A549 (cell line): ENCODE measurements around the gene STN1. TPM values are rescaled to one million over a fixed set of nuclear protein-coding genes. Genes with fewer than 3 reads are reported as not detected.

Experiments
- ATAC-seq, 2 experiments: fragments of 200-7000 bp in 1 of 2; fragments of >200 bp in 1 of 2; cut with Nextera tagmentation in 1 of 2; cut with Tn5 transposase in 1 of 2; 3 replicates each; pipeline versions ENCODE4 v1.8.0 to v1.9.1; 2018 to 2020; ENCODE audit warnings: mild to moderate bottlenecking in 1 of 2, moderate library complexity in 1 of 2
- CTCF ChIA-PET: fragments of 300-600 bp; sonication (Branson Sonifier 250); formaldehyde crosslinking; extraction: SDS; loops from one replicate; lab custom pipeline; 2021; ENCODE audit warnings: antibody characterized with exemption, inconsistent platforms; lab: Yijun Ruan, JAX
- POLR2A ChIA-PET: fragments of 350-600 bp; formaldehyde crosslinking; extraction: SDS; loops from one replicate; lab custom pipeline; 2021; ENCODE audit warnings: antibody characterized with exemption, inconsistent platforms; lab: Yijun Ruan, JAX
- DNase-seq, 2 experiments: peaks; one replicate each; pipeline versions ENCODE4 v3.0.0 to v3.0.0-alpha.2; 2011 to 2016; ENCODE audit warnings: low read depth in 1 of 2, low spot score in 1 of 2
- FAIRE-seq: peaks from 2 replicates; lab custom pipeline; 2011; peaks lifted over from hg19 to GRCh38; lab: Jason Lieb, UNC
- H3K27ac ChIP-seq, 2 experiments: fragments of >200 bp; sonication (Bioruptor Twin); formaldehyde crosslinking; 3 replicates each; pipeline ENCODE4 v1.5.1; 2016 to 2017
- H3K4me1 ChIP-seq: fragments of >200 bp; sonication (Bioruptor Twin); formaldehyde crosslinking; 3 replicates; pipeline ENCODE4 v1.6.1; 2016
- H3K4me2 ChIP-seq: fragments of >200 bp; sonication (Bioruptor Twin); formaldehyde crosslinking; 3 replicates; pipeline ENCODE4 v1.6.1; 2016
- H3K4me3 ChIP-seq: fragments of >200 bp; sonication (Bioruptor Twin); formaldehyde crosslinking; 3 replicates; pipeline ENCODE4 v1.5.1; 2016
- H3K9me3 ChIP-seq: fragments of >200 bp; sonication (Bioruptor Twin); formaldehyde crosslinking; 3 replicates; pipeline ENCODE4 v1.6.1; 2016
- CHD2 ChIP-seq: fragments of 150-350 bp; IDR thresholded peaks from 2 replicates; pipeline ENCODE4 v1.6.1; 2014; ENCODE audit warnings: low read length; ENCODE audit not compliant: partially characterized antibody
- CHD4 ChIP-seq: fragments of 200-600 bp; sonication (generic); IDR thresholded peaks from 2 replicates; pipeline ENCODE4 v1.6.1; 2016; ENCODE audit warnings: antibody characterized with exemption, mild to moderate bottlenecking, borderline replicate concordance
- E2F6 ChIP-seq: IDR thresholded peaks from 2 replicates; pipeline ENCODE4 v1.6.1; 2012; ENCODE audit warnings: low read depth, borderline replicate concordance
- FOSL2 ChIP-seq, 2 experiments: fragments of 450-650 bp in 1 of 2; fragments of >200 bp in 1 of 2; sonication (Bioruptor Twin) in 1 of 2; formaldehyde crosslinking; IDR thresholded peaks; 2 replicates each; pipeline versions ENCODE4 v1.5.0 to v1.6.1; 2016 to 2020; ENCODE audit warnings: mild to moderate bottlenecking in 1 of 2, moderate library complexity in 1 of 2
- FOXS1 ChIP-seq: fragments of 250-450 bp; sonication (Bioruptor Pico); IDR thresholded peaks from 2 replicates; pipeline ENCODE4 v1.5.0; 2020; ENCODE audit warnings: mild to moderate bottlenecking, moderate library complexity
- GATA3 ChIP-seq: IDR thresholded peaks from 2 replicates; pipeline ENCODE4 v1.6.1; 2012; ENCODE audit warnings: borderline replicate concordance
- HDAC2 ChIP-seq: fragments of 200-600 bp; sonication (generic); IDR thresholded peaks from 2 replicates; pipeline ENCODE4 v1.6.1; 2016
- HMGXB4 ChIP-seq: fragments of 250-450 bp; sonication (Bioruptor Pico); IDR thresholded peaks from 2 replicates; pipeline ENCODE4 v1.5.0; 2021; ENCODE audit warnings: mild to moderate bottlenecking, moderate library complexity, borderline replicate concordance
- HOXB5 ChIP-seq: fragments of 250-450 bp; sonication (Bioruptor Pico); IDR thresholded peaks from 2 replicates; pipeline ENCODE4 v1.5.0; 2020; ENCODE audit warnings: mild to moderate bottlenecking, moderate library complexity
- MAZ ChIP-seq: fragments of 150-350 bp; IDR thresholded peaks from 2 replicates; pipeline ENCODE4 v1.6.1; 2014; ENCODE audit warnings: antibody characterized with exemption, low read depth, low read length, borderline replicate concordance
- NFE2L2 ChIP-seq: fragments of 150-350 bp; conservative IDR thresholded peaks from 2 replicates; pipeline ENCODE4 v1.6.1; 2014; ENCODE audit warnings: low read length
- NPAS2 ChIP-seq: fragments of 250-450 bp; sonication (Bioruptor Pico); IDR thresholded peaks from 2 replicates; pipeline ENCODE4 v1.8.0; 2022; ENCODE audit warnings: mild to moderate bottlenecking, moderate library complexity, borderline replicate concordance
- PBX3 ChIP-seq: IDR thresholded peaks from 2 replicates; pipeline ENCODE4 v1.6.1; 2012
- POLR2A ChIP-seq: IDR thresholded peaks from 2 replicates; pipeline ENCODE4 v1.6.1; 2012; ENCODE audit warnings: mild to moderate bottlenecking, low read length
- POLR2AphosphoS2 ChIP-seq: conservative IDR thresholded peaks from 2 replicates; pipeline ENCODE4 v1.6.1; 2012; ENCODE audit warnings: low read length, improper control_type of control experiment, inconsistent platforms
- RAD21 ChIP-seq, 2 experiments: fragments of >200 bp in 1 of 2; sonication (Bioruptor Twin) in 1 of 2; formaldehyde crosslinking in 1 of 2; IDR thresholded peaks in 1 of 2; conservative IDR thresholded peaks in 1 of 2; 2 replicates in 1 of 2; 3 replicates in 1 of 2; pipeline ENCODE4 v1.6.1; 2012 to 2018; ENCODE audit warnings: inconsistent platforms in 1 of 2
- RARB ChIP-seq: fragments of 250-450 bp; sonication (Bioruptor Pico); IDR thresholded peaks from 2 replicates; pipeline ENCODE4 v1.8.0; 2021; ENCODE audit warnings: mild to moderate bottlenecking, moderate library complexity
- RFX5 ChIP-seq: fragments of 450-650 bp; IDR thresholded peaks from 2 replicates; pipeline ENCODE4 v1.7.1; 2014; ENCODE audit warnings: antibody characterized with exemption, mild to moderate bottlenecking, moderate library complexity
- TFCP2L1 ChIP-seq: fragments of 250-450 bp; sonication (Bioruptor Pico); IDR thresholded peaks from 2 replicates; pipeline ENCODE4 v1.5.0; 2021; ENCODE audit warnings: mild to moderate bottlenecking
- USF2 ChIP-seq: fragments of 450-650 bp; IDR thresholded peaks from 2 replicates; pipeline ENCODE4 v1.6.1; 2014; ENCODE audit warnings: antibody characterized with exemption
- ZNF302 ChIP-seq: fragments of 250-450 bp; sonication (Bioruptor Pico); IDR thresholded peaks from 2 replicates; pipeline ENCODE4 v1.9.0; 2021; ENCODE audit warnings: inconsistent platforms, mild to moderate bottlenecking, moderate library complexity
- WGBS: methylation state at CpG from one replicate; pipeline ENCODE4 v1.1.6; 2017; ENCODE audit errors: missing lambda C conversion rate; 5-methylcytosine and 5-hydroxymethylcytosine counted together
- polyA plus RNA-seq, 4 experiments: library from polyadenylated mRNA; depleted of rRNA in 3 of 4; stranded (reverse); fragments of >200 nt; fragmentation: RNase III in 1 of 4; extraction: RNeasy Plus Mini Kit Qiagen cat#74134 plus additional on column Dnase treatment in 1 of 4; gene quantifications; 2 replicates in 3 of 4; 3 replicates in 1 of 4; pipeline ENCODE4 v1.2.3, GENCODE V29; 2011 to 2017
- TF ChIP-seq, protein P1 (sequence below): fragments of 150-350 bp; IDR thresholded peaks from 2 replicates; pipeline ENCODE4 v1.6.1; 2014; ENCODE audit warnings: low read depth, mild to moderate bottlenecking, low read length
- TF ChIP-seq, protein P2 (sequence below): fragments of >200 bp; sonication (Bioruptor Twin); formaldehyde crosslinking; IDR thresholded peaks from 3 replicates; pipeline ENCODE4 v1.5.1; 2016
- TF ChIP-seq, protein P3 (sequence below): fragments of >200 bp; sonication (Bioruptor Twin); formaldehyde crosslinking; IDR thresholded peaks from 3 replicates; pipeline ENCODE4 v1.6.1; 2016

The STN1 gene
- polyA plus RNA-seq, 2 of the 4 experiments (the other 2 are of a cell fraction): 17.1 to 34.5 TPM

GRCh38 chr10:103901299-103901698 is 16.7 kb downstream of the STN1 start:
- Histone ChIP-seq H3K9me3 (no peaks in the 10 kb centered on the region), H3K27ac (no peak overlapping the region; a peak in 1 of 6 replicates), H3K4me1 (peaks cover 13% of the 10 kb centered on the region), H3K4me2 (no peak overlapping the region; the same call in 2 of the 3 replicates), H3K4me3 (no peak overlapping the region)
- CTCF ChIA-PET: interaction anchor here (1.1 to 2.3 kb wide), 5 partner anchors 12 to 404 kb away, joined by 3 to 19 read pairs (median 6); no protein-coding TSS in a partner anchor
- DNase-seq: no peak
- POLR2A ChIA-PET: no interaction called here
- no peak for FAIRE-seq
- TF ChIP-seq RAD21 (conservative IDR thresholded peaks at IDR 0.05 in 1 of 2, IDR thresholded peaks at IDR 0.05 in 1 of 2): 0 out of 5 replicates have a peak, but pooled peaks of 1 of the 2 experiments have one; percentile 3
- no peak for TF ChIP-seq CHD2
- 80% methylated on average over 5 of the region's 5 CpGs for WGBS
- ATAC-seq: no peak

- Histone ChIP-seq H3K27ac (no peak overlapping the region), H3K4me2 (no peak overlapping the region), H3K9me3 (no peaks in the 10 kb centered on the region), H3K4me1 (peaks cover 33% of the 10 kb centered on the region), H3K4me3 (no peak overlapping the region)
- POLR2A ChIA-PET: no interaction called here
- ATAC-seq (no peak), FAIRE-seq (no peak)
- 96% methylated on average over 5 of the region's 5 CpGs for WGBS
- CTCF ChIA-PET: interaction anchor here (1.0 to 2.6 kb wide), 4 partner anchors 9 to 15 kb away, joined by 4 to 13 read pairs (median 8); no protein-coding TSS in a partner anchor
- no peak for TF ChIP-seq GATA3
- TF ChIP-seq FOSL2 (IDR thresholded peaks at IDR 0.05): no peak
- no peak for TF ChIP-seq FOSL2 (CRISPR knock-in tag; IDR thresholded peaks at IDR 0.05)
- TF ChIP-seq TFCP2L1 (CRISPR knock-in tag): no peak
- no peak for TF ChIP-seq MAZ
- TF ChIP-seq RFX5: no peak
- no peak for TF ChIP-seq ZNF302 (CRISPR knock-in tag)
- TF ChIP-seq CHD4: no peak
- TF ChIP-seq HOXB5 (CRISPR knock-in tag): no peak
- TF ChIP-seq NFE2L2: no peak
- TF ChIP-seq, all 56 proteins: peak for 0
- DNase-seq: no peak
These were observed 18.7 kb downstream of the STN1 start for GRCh38 chr10:103899312-103899711.

GRCh38 chr10:103897241-103897774 is 20.7 kb downstream of the STN1 start:
- H3K4me1 ChIP-seq: peaks cover 43% of the 10 kb centered on the region
- WGBS: 86% methylated on average over 7 of the region's 7 CpGs
- H3K27ac ChIP-seq: 0 out of 6 replicates have a peak overlapping the region, but pooled peaks of 1 of the 2 experiments have one; percentile 33
- H3K9me3 ChIP-seq: no peaks in the 10 kb centered on the region
- FAIRE-seq (no peak), ATAC-seq (no peak), DNase-seq (no peak)
- H3K4me2 ChIP-seq: no peak overlapping the region
- POLR2A ChIA-PET: no interaction called here
- CTCF ChIA-PET: no interaction called here
- no peak overlapping the region for H3K4me3 ChIP-seq
- TF ChIP-seq RARB (no peak), HMGXB4 (CRISPR knock-in tag) (no peak), MAZ (no peak), HDAC2 (no peak), E2F6 (no peak), POLR2A (no peak), RFX5 (no peak), POLR2AphosphoS2 (no peak), FOXS1 (no peak), USF2 (no peak), PBX3 (no peak), GATA3 (no peak), NPAS2 (no peak)
- TF ChIP-seq, protein P1, sequence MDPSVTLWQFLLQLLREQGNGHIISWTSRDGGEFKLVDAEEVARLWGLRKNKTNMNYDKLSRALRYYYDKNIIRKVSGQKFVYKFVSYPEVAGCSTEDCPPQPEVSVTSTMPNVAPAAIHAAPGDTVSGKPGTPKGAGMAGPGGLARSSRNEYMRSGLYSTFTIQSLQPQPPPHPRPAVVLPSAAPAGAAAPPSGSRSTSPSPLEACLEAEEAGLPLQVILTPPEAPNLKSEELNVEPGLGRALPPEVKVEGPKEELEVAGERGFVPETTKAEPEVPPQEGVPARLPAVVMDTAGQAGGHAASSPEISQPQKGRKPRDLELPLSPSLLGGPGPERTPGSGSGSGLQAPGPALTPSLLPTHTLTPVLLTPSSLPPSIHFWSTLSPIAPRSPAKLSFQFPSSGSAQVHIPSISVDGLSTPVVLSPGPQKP: no peak
- TF ChIP-seq, protein P2, sequence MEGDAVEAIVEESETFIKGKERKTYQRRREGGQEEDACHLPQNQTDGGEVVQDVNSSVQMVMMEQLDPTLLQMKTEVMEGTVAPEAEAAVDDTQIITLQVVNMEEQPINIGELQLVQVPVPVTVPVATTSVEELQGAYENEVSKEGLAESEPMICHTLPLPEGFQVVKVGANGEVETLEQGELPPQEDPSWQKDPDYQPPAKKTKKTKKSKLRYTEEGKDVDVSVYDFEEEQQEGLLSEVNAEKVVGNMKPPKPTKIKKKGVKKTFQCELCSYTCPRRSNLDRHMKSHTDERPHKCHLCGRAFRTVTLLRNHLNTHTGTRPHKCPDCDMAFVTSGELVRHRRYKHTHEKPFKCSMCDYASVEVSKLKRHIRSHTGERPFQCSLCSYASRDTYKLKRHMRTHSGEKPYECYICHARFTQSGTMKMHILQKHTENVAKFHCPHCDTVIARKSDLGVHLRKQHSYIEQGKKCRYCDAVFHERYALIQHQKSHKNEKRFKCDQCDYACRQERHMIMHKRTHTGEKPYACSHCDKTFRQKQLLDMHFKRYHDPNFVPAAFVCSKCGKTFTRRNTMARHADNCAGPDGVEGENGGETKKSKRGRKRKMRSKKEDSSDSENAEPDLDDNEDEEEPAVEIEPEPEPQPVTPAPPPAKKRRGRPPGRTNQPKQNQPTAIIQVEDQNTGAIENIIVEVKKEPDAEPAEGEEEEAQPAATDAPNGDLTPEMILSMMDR: no peak
- TF ChIP-seq, protein P3, sequence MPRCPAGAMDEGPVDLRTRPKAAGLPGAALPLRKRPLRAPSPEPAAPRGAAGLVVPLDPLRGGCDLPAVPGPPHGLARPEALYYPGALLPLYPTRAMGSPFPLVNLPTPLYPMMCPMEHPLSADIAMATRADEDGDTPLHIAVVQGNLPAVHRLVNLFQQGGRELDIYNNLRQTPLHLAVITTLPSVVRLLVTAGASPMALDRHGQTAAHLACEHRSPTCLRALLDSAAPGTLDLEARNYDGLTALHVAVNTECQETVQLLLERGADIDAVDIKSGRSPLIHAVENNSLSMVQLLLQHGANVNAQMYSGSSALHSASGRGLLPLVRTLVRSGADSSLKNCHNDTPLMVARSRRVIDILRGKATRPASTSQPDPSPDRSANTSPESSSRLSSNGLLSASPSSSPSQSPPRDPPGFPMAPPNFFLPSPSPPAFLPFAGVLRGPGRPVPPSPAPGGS: no peak
- TF ChIP-seq, all 56 proteins: peak for 0
